K562 (cell line): ENCODE measurements around the gene MRGPRF.

ENCODE experiments used
- CHD4 ChIP-seq: fragments of 200-600 bp; sonication (generic); IDR thresholded peaks from 3 replicates; pipeline ENCODE4 v1.6.1; 2012; ENCODE audit warnings: low read depth, mild to moderate bottlenecking, mixed read lengths, low read length, inconsistent platforms; ENCODE audit not compliant: insufficient read depth, insufficient replicate concordance, poor library complexity, severe bottlenecking
- HDAC2 ChIP-seq: fragments of 450-650 bp; IDR thresholded peaks from 2 replicates; pipeline ENCODE4 v1.6.1; 2016; ENCODE audit warnings: mild to moderate bottlenecking
- L3MBTL2 ChIP-seq: fragments of 450-650 bp; IDR thresholded peaks from 2 replicates; pipeline ENCODE4 v1.6.1; 2016; ENCODE audit warnings: mild to moderate bottlenecking, moderate library complexity
- MAFF ChIP-seq: IDR thresholded peaks from 2 replicates; pipeline ENCODE4 v1.6.1; 2012; ENCODE audit warnings: low read length, improper control_type of control experiment
- REST ChIP-seq, 2 experiments: fragments of 450-650 bp; formaldehyde crosslinking in 1 of 2; IDR thresholded peaks; 2 replicates each; pipeline versions ENCODE4 v1.4.0 to v1.6.1; 2014 to 2020; ENCODE audit warnings: mild to moderate bottlenecking in 2 of 2, borderline replicate concordance in 1 of 2, low read depth in 1 of 2
- U2AF1 ChIP-seq: fragments of 200-400 bp; formaldehyde crosslinking; optimal IDR thresholded peaks from 2 replicates; pipeline ENCODE3; 2017; ENCODE audit warnings: mild to moderate bottlenecking, low read depth, low read length, moderate library complexity
- YY1 ChIP-seq, 3 experiments: IDR thresholded peaks; 2 replicates each; pipeline ENCODE4 v1.6.1; 2011; ENCODE audit warnings: low read length in 2 of 3, mild to moderate bottlenecking in 2 of 3, moderate library complexity in 2 of 3, borderline replicate concordance in 1 of 3, control low read depth in 1 of 3, low read depth in 1 of 3; ENCODE audit not compliant: insufficient read depth in 3 of 3, insufficient replicate concordance in 2 of 3, control insufficient read depth in 1 of 3, insufficient read length in 1 of 3; ENCODE audit errors: extremely low read depth in 1 of 3
- ZZZ3 ChIP-seq: fragments of 450-650 bp; IDR thresholded peaks from 2 replicates; pipeline ENCODE4 v1.6.1; 2016; ENCODE audit warnings: antibody characterized with exemption, mild to moderate bottlenecking, moderate library complexity
- TF ChIP-seq, protein P1 (sequence below): sonication (generic); formaldehyde crosslinking; IDR thresholded peaks from 2 replicates; pipeline ENCODE4 v1.8.1; 2022; ENCODE audit warnings: missing genetic modification reagents

DNA sequence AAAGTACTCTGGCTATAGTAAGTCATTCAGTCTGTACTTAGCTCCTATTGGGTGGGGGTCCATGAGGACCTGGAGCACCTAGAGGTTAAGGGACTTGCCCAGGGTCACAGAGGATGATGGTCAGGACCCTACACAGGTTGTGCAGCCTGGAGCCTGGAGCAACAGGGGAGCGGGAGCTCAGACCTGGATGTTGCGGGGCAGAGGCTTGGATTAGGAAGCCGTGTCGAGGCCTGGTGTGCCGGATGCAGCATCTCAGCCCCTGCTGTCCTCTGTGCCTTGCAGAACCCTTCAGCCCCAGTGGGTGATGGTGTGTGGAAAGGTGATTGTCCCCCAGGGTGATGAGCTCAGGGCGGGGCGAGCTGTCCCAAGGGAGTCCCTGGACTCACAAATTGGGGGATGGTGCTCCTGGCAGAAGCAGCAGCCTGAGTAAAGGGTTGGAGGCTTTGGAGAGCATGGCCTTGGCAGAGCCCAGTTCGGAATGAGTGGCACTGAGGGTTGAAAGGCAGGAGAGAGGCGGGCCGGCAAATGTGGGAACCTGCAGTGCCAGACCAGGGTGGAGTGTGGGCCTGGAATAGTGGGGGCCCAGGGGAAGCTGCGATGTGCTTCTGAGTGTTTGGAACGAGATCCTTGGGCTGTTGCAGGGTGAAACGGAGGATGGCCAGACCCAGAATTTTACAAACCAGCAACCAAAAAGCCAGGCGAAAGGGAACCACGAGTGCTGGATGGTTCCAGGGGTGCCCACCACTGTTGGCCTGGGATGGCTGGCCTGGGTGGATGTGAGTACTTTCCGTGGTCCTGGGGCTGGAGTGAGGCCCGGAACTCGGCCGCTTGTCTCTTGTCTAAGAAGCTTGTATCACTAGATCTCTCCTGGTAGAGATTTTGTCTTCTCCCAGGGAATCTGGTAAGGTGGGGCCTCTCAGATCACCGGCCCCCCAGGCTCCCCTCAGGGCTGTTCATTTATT is 38.6 kb upstream of the MRGPRF start:
- no peak for TF ChIP-seq CHD4
- TF ChIP-seq MAFF, result no peak
- TF ChIP-seq, protein P1, sequence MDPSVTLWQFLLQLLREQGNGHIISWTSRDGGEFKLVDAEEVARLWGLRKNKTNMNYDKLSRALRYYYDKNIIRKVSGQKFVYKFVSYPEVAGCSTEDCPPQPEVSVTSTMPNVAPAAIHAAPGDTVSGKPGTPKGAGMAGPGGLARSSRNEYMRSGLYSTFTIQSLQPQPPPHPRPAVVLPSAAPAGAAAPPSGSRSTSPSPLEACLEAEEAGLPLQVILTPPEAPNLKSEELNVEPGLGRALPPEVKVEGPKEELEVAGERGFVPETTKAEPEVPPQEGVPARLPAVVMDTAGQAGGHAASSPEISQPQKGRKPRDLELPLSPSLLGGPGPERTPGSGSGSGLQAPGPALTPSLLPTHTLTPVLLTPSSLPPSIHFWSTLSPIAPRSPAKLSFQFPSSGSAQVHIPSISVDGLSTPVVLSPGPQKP, result no peak
- TF ChIP-seq L3MBTL2, result no peak
- no peak for TF ChIP-seq U2AF1
- no peak for TF ChIP-seq ZZZ3
- TF ChIP-seq YY1 (IDR thresholded peaks at IDR 0.05; ENCODE audit: borderline replicate concordance in 1 of 3, control insufficient read depth in 1 of 3, extremely low read depth in 1 of 3, insufficient read depth in 3 of 3, insufficient read length in 1 of 3, insufficient replicate concordance in 2 of 3, low read depth in 1 of 3, low read length in 2 of 3), result no peak
- TF ChIP-seq REST (IDR thresholded peaks at IDR 0.05; ENCODE audit: borderline replicate concordance), result no peak
- no peak for TF ChIP-seq REST (CRISPR knock-in tag; IDR thresholded peaks at IDR 0.05; ENCODE audit: low read depth)
- no peak for TF ChIP-seq HDAC2
